ENCODE results near the gene APC. TPM values are rescaled to one million over a fixed set of nuclear protein-coding genes. Genes with fewer than 3 reads are reported as not detected.

The APC gene
- total RNA-seq, 1 donor from 2014 or later: 54.1 TPM

- Histone ChIP-seq H3K9me3 (no peaks in the 10 kb centered on the region), H3K4me3 (no peak overlapping the region), H3K36me3 (peaks cover 27% of the 10 kb centered on the region), H3K4me1 (no peaks in the 10 kb centered on the region), H3K27me3 (no peaks in the 10 kb centered on the region), H3K27ac (no peak overlapping the region)
- intact Hi-C loops (cut with DNase I): no loop called here
- TF ChIP-seq CTCF (IDR thresholded peaks at IDR 0.05): no peak
- DNase-seq (no peak), ATAC-seq (no peak)
Measured at GRCh38 chr5:112800891-112801290, 63.2 kb downstream of the APC start.

- intact Hi-C loops (cut with DNase I): no loop called here
- H3K4me3 ChIP-seq: no peak overlapping the region
- no peaks in the 10 kb centered on the region for H3K27me3 ChIP-seq
- DNase-seq: no peak
- peaks cover 38% of the 10 kb centered on the region for H3K36me3 ChIP-seq
- no peaks in the 10 kb centered on the region for H3K9me3 ChIP-seq
- ATAC-seq: no peak
- no peaks in the 10 kb centered on the region for H3K4me1 ChIP-seq
- TF ChIP-seq CTCF (IDR thresholded peaks at IDR 0.05): no peak
- no peak overlapping the region for H3K27ac ChIP-seq
Measured at GRCh38 chr5:112811023-112811422, 73.3 kb downstream of the APC start.

- Histone ChIP-seq H3K4me1 (no peaks in the 10 kb centered on the region), H3K9me3 (no peaks in the 10 kb centered on the region), H3K27ac (no peak overlapping the region), H3K36me3 (peaks cover 50% of the 10 kb centered on the region), H3K27me3 (no peaks in the 10 kb centered on the region), H3K4me3 (no peak overlapping the region)
- ATAC-seq (no peak), DNase-seq (no peak)
- TF ChIP-seq CTCF (IDR thresholded peaks at IDR 0.05): no peak
- intact Hi-C loops (cut with DNase I): no loop called here
Measured at GRCh38 chr5:112812549-112812948, 74.9 kb downstream of the APC start.

- no peaks in the 10 kb centered on the region for H3K4me1 ChIP-seq
- no peak overlapping the region for H3K27ac ChIP-seq
- DNase-seq: no peak
- H3K27me3 ChIP-seq: no peaks in the 10 kb centered on the region
- H3K4me3 ChIP-seq: no peak overlapping the region
- no peak for TF ChIP-seq CTCF (IDR thresholded peaks at IDR 0.05)
- no peak for ATAC-seq
- H3K9me3 ChIP-seq: no peaks in the 10 kb centered on the region
- H3K36me3 ChIP-seq: peaks cover 75% of the 10 kb centered on the region
- intact Hi-C loops (cut with DNase I): no loop called here
Measured at GRCh38 chr5:112820246-112820645, 82.6 kb downstream of the APC start.

GRCh38 chr5:112822456-112822855 is 84.8 kb downstream of the APC start:
- no peak for ATAC-seq
- no peak for DNase-seq
- no peaks in the 10 kb centered on the region for H3K4me1 ChIP-seq
- no peaks in the 10 kb centered on the region for H3K9me3 ChIP-seq
- H3K36me3 ChIP-seq: peaks cover 68% of the 10 kb centered on the region
- H3K27me3 ChIP-seq: no peaks in the 10 kb centered on the region
- intact Hi-C loops (cut with DNase I): no loop called here
- no peak overlapping the region for H3K4me3 ChIP-seq
- no peak overlapping the region for H3K27ac ChIP-seq
- TF ChIP-seq CTCF (IDR thresholded peaks at IDR 0.05): no peak

- Histone ChIP-seq H3K27ac (no peak overlapping the region), H3K9me3 (no peaks in the 10 kb centered on the region), H3K4me1 (no peaks in the 10 kb centered on the region), H3K36me3 (peaks cover 70% of the 10 kb centered on the region), H3K4me3 (no peak overlapping the region), H3K27me3 (no peaks in the 10 kb centered on the region)
- TF ChIP-seq CTCF (IDR thresholded peaks at IDR 0.05): no peak
- intact Hi-C loops (cut with DNase I): no loop called here
- DNase-seq (no peak), ATAC-seq (no peak)
Measured at GRCh38 chr5:112823181-112823580, 85.5 kb downstream of the APC start.

Data from upper lobe of right lung (tissue), 1 donor.